Posterior vena cava (tissue), 2 donors: ENCODE data around the gene RNF212B. TPM values are rescaled to one million over a fixed set of nuclear protein-coding genes. Genes with fewer than 3 reads are reported as not detected.

Source experiments
- DNase-seq: peaks from one replicate; pipeline ENCODE4 v3.0.0-alpha.2; 2020; ENCODE audit warnings: low spot score
- intact Hi-C, 2 donors: fragments of 100-400 bp; cut with DNase I; formaldehyde crosslinking; loops; one replicate each; pipeline versions ENCODE4 v1.14.1 to v1.14.2; 2022 to 2023
- total RNA-seq, 2 donors: library from RNA; stranded (reverse); fragmentation: NEBNext Ultra II Directional; extraction: Animal tissue kit (Norgen Biotek cat#: 25700); gene quantifications; one replicate each; pipeline ENCODE4 v1.2.1, GENCODE V29; 2021
- donor health status: DM: yes; HTN: yes; CAD: no.
- donor health status: DM: yes; HTN: yes; CAD: no.

RNF212B gene
- total RNA-seq, 2 donors from 2014 or later: not detected

DNA sequence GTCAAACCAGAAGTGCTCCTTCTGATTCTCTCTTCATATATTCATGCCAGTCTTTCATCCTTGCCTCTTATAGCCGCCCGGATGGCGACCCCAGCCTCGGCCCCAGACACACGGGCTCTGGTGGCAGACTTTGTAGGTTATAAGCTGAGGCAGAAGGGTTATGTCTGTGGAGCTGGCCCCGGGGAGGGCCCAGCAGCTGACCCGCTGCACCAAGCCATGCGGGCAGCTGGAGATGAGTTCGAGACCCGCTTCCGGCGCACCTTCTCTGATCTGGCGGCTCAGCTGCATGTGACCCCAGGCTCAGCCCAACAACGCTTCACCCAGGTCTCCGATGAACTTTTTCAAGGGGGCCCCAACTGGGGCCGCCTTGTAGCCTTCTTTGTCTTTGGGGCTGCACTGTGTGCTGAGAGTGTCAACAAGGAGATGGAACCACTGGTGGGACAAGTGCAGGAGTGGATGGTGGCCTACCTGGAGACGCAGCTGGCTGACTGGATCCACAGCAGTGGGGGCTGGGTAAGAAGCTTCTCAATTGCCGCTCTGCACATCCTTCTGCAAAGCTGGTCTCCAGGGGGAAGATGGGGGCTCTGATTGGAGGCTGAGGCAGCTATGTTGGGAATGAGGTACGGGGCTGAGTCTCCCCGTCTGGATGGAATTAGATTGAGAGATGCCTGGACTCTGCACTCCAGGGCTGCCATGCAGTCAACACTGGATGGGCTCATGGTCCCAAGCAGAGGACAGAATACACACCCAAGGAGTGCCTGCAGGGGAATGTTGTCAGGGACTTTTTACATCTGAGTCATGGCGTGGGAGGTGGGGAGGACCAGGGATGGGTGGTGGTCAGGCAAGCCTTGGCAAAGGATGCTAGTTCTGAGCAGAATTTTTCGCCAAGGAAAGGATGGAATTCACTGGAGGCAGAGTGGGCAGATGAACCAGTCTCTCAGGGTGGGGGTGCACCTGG lies 70.2 kb downstream of the RNF212B start:
- intact Hi-C loops: no loop called here
- no peak for DNase-seq

DNA sequence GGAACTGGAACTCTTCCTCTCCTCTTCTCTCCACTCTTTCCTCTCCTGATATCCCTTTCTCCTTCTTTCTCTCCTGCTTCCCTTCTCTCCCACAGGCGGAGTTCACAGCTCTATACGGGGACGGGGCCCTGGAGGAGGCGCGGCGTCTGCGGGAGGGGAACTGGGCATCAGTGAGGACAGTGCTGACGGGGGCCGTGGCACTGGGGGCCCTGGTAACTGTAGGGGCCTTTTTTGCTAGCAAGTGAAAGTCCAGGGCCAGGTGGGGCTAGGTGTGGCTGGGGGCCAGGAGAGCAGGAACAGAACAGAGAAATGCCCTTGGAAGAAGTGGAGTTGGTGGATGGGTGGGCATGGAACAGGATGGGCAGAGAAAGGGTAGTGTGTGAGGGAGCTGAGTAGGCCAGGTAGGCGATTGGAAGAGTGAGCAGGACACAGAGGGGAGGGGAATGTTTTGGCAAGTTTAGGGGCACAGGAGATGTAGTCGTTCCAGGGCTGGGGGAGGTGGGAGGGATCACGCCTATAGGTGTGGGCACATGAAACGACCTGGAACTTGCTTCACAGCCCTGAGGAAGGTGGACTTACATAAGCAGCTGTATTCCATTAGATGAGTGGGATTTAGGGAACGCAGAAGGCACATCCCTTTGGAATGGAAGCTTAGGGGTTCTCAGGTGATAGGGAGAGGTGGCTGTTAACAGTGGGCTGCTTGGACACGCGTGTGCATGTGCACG lies 71.1 kb downstream of the RNF212B start:
- DNase-seq: no peak
- intact Hi-C loops: no loop called here

DNA sequence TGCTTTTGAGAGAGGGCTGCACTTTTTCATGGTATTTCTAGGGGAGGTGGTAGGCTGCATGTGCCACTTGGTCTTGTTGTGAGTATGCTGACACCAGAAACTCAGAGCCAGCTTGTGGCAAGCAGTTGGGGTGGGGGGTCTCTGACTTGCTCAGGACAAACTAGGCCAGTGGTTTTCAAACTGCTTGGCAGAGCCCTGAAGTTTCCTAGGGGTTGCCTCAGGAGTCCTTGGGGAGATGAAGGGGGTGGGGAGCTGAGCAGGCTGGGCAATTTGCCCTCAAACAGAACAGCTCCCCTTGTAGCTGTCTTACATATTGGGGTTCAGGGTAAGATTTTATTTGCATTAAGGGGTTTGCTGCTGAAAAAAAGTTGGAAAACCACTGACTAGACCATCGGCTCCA lies 72.8 kb downstream of the RNF212B start:
- intact Hi-C loops: no loop called here
- no peak for DNase-seq

DNA sequence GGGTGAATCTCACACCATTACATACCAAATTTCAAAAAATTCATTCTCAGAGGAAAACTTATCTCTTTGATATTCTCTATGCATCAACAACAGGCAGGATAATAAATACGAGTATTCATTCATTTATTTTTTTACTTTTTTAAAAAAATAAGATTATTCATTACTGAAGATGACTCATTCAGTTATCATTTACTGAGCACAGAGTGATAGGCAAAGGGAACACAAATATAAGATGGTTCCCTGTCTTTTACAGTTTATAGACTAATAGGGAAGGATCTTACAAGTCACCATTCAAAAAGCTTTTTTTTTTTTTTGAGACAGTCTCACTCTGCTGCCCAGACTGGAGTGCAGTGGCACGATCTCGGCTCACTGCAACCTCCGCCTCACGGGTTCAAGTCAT lies 78.6 kb downstream of the RNF212B start:
- intact Hi-C loops: no loop called here
- DNase-seq: no peak

DNA sequence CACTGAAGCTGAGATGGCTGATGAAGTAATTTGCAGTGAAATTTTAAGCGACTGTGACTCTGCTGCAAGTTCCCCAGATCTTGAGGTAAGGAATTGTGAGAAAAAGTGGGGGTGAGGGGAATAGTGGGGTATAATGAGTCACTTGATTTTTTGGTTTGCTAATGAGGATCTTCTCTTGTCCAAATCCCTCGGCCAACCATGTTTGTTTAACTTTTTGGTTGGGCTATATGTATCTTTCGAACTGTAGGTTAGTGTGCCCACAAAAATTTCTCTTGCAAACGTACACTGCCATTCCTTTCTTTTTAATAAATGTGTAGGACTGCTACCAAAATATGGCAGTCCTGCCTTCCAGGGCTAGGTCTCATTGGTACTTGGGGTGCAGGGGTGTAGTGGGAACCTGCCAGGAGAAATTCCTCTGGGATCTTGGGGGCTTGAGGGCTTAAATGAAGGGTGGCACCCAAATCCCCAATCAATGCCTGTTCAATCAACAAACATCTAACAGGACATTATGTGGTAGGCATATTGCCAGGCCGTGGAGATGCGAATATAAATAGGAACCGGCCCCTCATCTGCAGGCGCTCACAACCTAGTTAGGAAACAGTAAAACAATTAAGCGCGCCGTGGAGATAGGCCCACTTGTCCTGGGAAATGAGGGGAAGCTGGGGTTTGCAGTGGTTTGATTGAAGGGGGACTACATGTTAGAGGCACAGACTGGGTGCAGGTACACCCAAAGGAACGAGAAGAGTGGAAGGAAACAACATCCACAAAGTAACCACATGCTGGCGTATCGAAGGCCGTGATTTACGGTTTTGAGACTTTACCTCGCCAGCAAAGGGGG lies 82.2 kb downstream of the RNF212B start:
- intact Hi-C loops: loop anchor here (5.0 to 10.0 kb wide), 3 partner anchors 125 to 448 kb away; partner anchors contain the start of genes LRP10 (in 1 of the 2), THTPA (in 1 of the 2) and ZFHX2 (in 1 of the 2)
- no peak for DNase-seq

DNA sequence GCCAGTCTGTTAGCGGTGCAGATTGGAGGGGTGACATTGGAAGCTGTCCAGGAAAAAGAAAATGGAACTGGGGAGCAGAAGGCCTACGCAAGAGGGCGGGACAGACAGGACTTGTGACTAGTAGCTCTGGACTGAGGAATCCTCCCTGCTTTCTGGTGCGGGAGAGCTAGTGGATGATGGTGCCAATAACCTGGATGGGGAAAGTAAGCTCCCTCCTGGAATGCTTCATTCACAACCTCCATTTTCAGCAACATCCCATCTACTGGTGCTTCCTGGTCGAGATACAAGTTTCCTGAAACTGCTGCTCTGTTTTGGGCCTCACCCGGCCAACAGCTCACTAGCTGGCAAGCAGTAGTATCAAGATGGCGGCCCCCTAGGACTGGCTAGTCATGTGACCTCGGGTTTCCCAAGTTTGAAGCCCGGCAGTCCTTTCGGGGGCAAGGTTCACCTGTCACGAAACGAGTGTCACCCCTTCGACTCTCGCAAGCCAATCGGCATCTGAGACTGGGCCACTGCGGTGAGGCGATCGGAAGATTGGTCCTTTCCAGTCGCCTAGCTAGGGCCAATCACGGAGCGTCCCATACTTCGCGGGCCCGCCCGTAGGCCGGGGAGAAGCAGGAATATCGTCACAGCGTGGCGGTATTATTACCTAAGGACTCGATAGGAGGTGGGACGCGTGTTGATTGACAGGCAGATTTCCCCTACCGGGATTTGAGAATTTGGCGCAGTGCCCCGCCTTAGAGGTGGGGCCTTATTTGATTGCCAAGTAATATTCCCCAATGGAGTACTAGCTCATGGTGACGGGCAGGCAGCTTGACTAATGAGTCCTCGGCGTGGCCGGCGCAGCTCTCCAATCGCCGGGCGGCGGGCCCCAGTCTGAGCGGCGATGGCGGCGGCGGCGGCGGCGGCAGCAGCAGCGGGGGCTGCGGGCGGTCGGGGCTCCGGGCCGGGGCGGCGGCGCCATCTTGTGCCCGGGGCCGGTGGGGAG lies 83.1 kb downstream of the RNF212B start, which contains the start of gene PABPN1:
Gene PABPN1 (plus strand): TSS at position 874 of the 988 bp plus-strand sequence. CDS start 13 bp downstream, at position 887.
- peak; percentile 100 for DNase-seq
- intact Hi-C loops: loop anchor here (5.0 to 10.0 kb wide), 3 partner anchors 124 to 449 kb away; partner anchors contain the start of genes LRP10 (in 1 of the 2), THTPA (in 1 of the 2) and ZFHX2 (in 1 of the 2)

DNA sequence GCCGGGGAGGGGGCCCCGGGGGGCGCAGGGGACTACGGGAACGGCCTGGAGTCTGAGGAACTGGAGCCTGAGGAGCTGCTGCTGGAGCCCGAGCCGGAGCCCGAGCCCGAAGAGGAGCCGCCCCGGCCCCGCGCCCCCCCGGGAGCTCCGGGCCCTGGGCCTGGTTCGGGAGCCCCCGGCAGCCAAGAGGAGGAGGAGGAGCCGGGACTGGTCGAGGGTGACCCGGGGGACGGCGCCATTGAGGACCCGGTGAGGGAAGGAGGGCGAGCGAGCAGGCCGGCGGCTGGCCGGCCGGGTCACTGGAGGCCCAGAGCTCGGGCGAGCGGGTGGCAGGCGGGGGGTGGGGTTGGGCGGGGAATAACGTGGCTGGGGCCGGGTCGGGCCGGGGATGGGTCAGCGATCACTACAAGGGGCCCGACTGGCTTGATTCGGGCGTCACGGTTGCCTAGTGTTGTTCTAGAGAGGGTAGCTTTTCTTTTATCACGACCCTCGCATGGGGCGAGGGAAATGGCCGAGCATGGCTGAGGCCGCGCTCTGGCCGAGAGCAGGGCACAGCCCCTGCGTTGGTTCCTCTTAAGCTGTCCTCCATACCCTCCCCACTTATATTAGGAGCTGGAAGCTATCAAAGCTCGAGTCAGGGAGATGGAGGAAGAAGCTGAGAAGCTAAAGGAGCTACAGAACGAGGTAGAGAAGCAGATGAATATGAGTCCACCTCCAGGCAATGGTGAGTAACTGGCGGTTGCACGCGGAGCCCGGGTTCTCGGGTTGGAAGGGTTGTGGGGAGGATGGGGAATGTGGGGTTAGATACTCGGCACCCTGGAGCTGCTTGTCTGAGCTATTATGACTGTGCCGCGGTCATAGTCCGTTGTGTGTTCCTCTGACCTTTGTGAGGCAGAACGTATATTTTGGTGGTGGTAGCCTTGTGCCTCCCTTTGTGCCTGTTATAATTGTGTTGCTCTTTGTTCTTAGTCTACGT lies 84.1 kb downstream of the RNF212B start:
- no peak for DNase-seq
- intact Hi-C loops: loop anchor here (5.0 to 10.0 kb wide), 3 partner anchors 123 to 450 kb away; partner anchors contain the start of genes LRP10 (in 1 of the 2), THTPA (in 1 of the 2) and ZFHX2 (in 1 of the 2)

Other genes starting within 250 kb of the RNF212B start
- 1 to 10 TPM; 3.8 to 5.7 TPM for gene C14orf93, start 227.8 kb upstream of the RNF212B start, total RNA-seq
- gene PSMB5, start 203.0 kb upstream of the RNF212B start, total RNA-seq: 10 to 100 TPM; 71.5 to 78.8 TPM
- not detected for gene PSMB11, start 195.7 kb upstream of the RNF212B start, total RNA-seq
- gene CDH24, start 180.4 kb upstream of the RNF212B start, total RNA-seq: 1 to 10 TPM; 1.8 to 2.9 TPM
- 100 to 1,000 TPM in 1 of 2 donors, 10 to 100 TPM in 1; 85.9 to 112 TPM for gene ACIN1, start 142.8 kb upstream of the RNF212B start, total RNA-seq
- 10 to 100 TPM; 35.2 to 38.7 TPM for gene C14orf119, start 142.4 kb upstream of the RNF212B start, total RNA-seq
- not detected for gene CIROP, start 132.9 kb upstream of the RNF212B start, total RNA-seq
- gene CEBPE, start 118.7 kb upstream of the RNF212B start, total RNA-seq: under 1 TPM in 1 of 2 donors, not detected in 1; 0.19 TPM
- 10 to 100 TPM; 17.4 to 31.0 TPM for gene SLC7A8, start 54.3 kb upstream of the RNF212B start, total RNA-seq
- 1 to 10 TPM; 4.9 to 5.2 TPM for gene HOMEZ, start 48.2 kb downstream of the RNF212B start, total RNA-seq
- 1 to 10 TPM; 8.5 to 9.1 TPM for gene PPP1R3E, start 64.9 kb downstream of the RNF212B start, total RNA-seq
- 10 to 100 TPM; 65.6 to 81.7 TPM for gene BCL2L2, start 68.9 kb downstream of the RNF212B start, total RNA-seq
- gene PABPN1, start 83.5 kb downstream of the RNF212B start, total RNA-seq: 10 to 100 TPM; 67.9 to 79.0 TPM
- gene SLC22A17, start 115.0 kb downstream of the RNF212B start, total RNA-seq: 10 to 100 TPM; 17.7 to 30.6 TPM
- gene EFS, start 127.2 kb downstream of the RNF212B start, total RNA-seq: 10 to 100 TPM; 19.4 to 20.2 TPM
- gene IL25, start 134.9 kb downstream of the RNF212B start, total RNA-seq: not detected
- gene CMTM5, start 139.1 kb downstream of the RNF212B start, total RNA-seq: under 1 TPM; 0.57 to 0.74 TPM
- 1 to 10 TPM in 1 of 2 donors, not detected in 1; 1.3 TPM for gene MYH6, start 170.3 kb downstream of the RNF212B start, total RNA-seq
- gene MYH7, start 197.7 kb downstream of the RNF212B start, total RNA-seq: not detected
- 10 to 100 TPM; 27.8 to 28.4 TPM for gene NGDN, start 231.8 kb downstream of the RNF212B start, total RNA-seq